GM23338 (cell line): ENCODE results near the gene BTN1A1. TPM values are rescaled to one million over a fixed set of nuclear protein-coding genes. Genes with fewer than 3 reads are reported as not detected.

Experiments
- ATAC-seq: fragments of 200-7000 bp; cut with Tn5 transposase; 3 replicates; pipeline ENCODE4 v1.9.1; 2020
- DNase-seq: peaks from one replicate; pipeline ENCODE4 v3.0.0-alpha.2; 2015; ENCODE audit warnings: low spot score
- H2AFZ ChIP-seq: fragments of 200-600 bp; sonication (generic); 2 replicates; pipeline ENCODE4 v1.8.0; 2016; ENCODE audit warnings: antibody characterized with exemption, mild to moderate bottlenecking, moderate library complexity
- H3F3A ChIP-seq: fragments of 200-600 bp; sonication (generic); replicated peaks from 2 replicates; pipeline ENCODE4 v1.8.0; 2017; ENCODE audit warnings: antibody characterized with exemption, mixed run types, low read depth
- H3K27ac ChIP-seq: fragments of 200-600 bp; sonication (generic); 2 replicates; pipeline ENCODE4 v1.6.1; 2016; ENCODE audit warnings: low read depth
- H3K27me3 ChIP-seq: fragments of 200-600 bp; sonication (generic); 2 replicates; pipeline ENCODE4 v1.8.0; 2016; ENCODE audit warnings: mild to moderate bottlenecking, mixed run types, moderate library complexity; ENCODE audit not compliant: insufficient read depth
- H3K36me3 ChIP-seq: fragments of 200-600 bp; sonication (generic); 2 replicates; pipeline ENCODE4 v1.8.0; 2016; ENCODE audit warnings: mild to moderate bottlenecking; ENCODE audit not compliant: insufficient read depth
- H3K4me1 ChIP-seq: fragments of 200-600 bp; sonication (generic); 2 replicates; pipeline ENCODE4 v1.8.0; 2016; ENCODE audit warnings: mild to moderate bottlenecking, moderate library complexity; ENCODE audit not compliant: insufficient read depth
- H3K4me2 ChIP-seq: fragments of 200-600 bp; sonication (generic); 2 replicates; pipeline ENCODE4 v1.7.1; 2017; ENCODE audit warnings: mixed run types
- H3K4me3 ChIP-seq: fragments of 200-600 bp; sonication (generic); 2 replicates; pipeline ENCODE4 v1.6.1; 2016; ENCODE audit warnings: mixed run types
- H3K79me2 ChIP-seq: fragments of 200-600 bp; sonication (generic); replicated peaks from 2 replicates; pipeline ENCODE4 v1.8.0; 2017; ENCODE audit warnings: mild to moderate bottlenecking; ENCODE audit not compliant: insufficient read depth
- H3K9me2 ChIP-seq: fragments of 200-600 bp; sonication (generic); 2 replicates; pipeline ENCODE4 v1.8.0; 2017; ENCODE audit not compliant: insufficient read depth
- H4K20me1 ChIP-seq: fragments of 200-600 bp; sonication (generic); replicated peaks from 2 replicates; pipeline ENCODE4 v1.8.0; 2017; ENCODE audit warnings: mild to moderate bottlenecking; ENCODE audit not compliant: insufficient read depth
- H3K27ac Mint-ChIP-seq: 2 replicates; pipeline ENCODE4 v1.8.0; 2020; ENCODE audit warnings: inconsistent platforms, mild to moderate bottlenecking, moderate library complexity, mixed read lengths
- H3K27me3 Mint-ChIP-seq: 3 replicates; pipeline ENCODE4 v1.8.0; 2022; ENCODE audit warnings: low read depth, mild to moderate bottlenecking, moderate library complexity, mixed read lengths, inconsistent platforms; ENCODE audit not compliant: insufficient read depth, poor library complexity
- H3K36me3 Mint-ChIP-seq: 3 replicates; pipeline ENCODE4 v1.8.0; 2021; ENCODE audit warnings: low read depth, mild to moderate bottlenecking, inconsistent platforms, moderate library complexity, mixed read lengths
- H3K4me1 Mint-ChIP-seq: 3 replicates; pipeline ENCODE4 v1.8.0; 2020; ENCODE audit warnings: mild to moderate bottlenecking, inconsistent platforms, mixed read lengths
- H3K4me3 Mint-ChIP-seq: 3 replicates; pipeline ENCODE4 v1.8.0; 2021; ENCODE audit warnings: moderate library complexity, mild to moderate bottlenecking, inconsistent platforms, mixed read lengths
- H3K9me3 Mint-ChIP-seq: 3 replicates; pipeline ENCODE4 v1.8.0; 2020; ENCODE audit warnings: moderate library complexity, mild to moderate bottlenecking, inconsistent platforms, mixed read lengths
- CREB1 ChIP-seq: fragments of 250-450 bp; sonication (Bioruptor Pico); IDR thresholded peaks from 2 replicates; pipeline ENCODE4 v1.5.0; 2020; ENCODE audit warnings: low read depth, mild to moderate bottlenecking, moderate library complexity
- JUNB ChIP-seq: IDR thresholded peaks from one replicate; pipeline ENCODE4 v1.6.1; 2016; ENCODE audit warnings: antibody characterized with exemption; ENCODE audit not compliant: unreplicated experiment
- NANOG ChIP-seq: IDR thresholded peaks from 2 replicates; pipeline ENCODE4 v1.6.1; 2016; ENCODE audit warnings: antibody characterized with exemption, borderline replicate concordance
- POLR2AphosphoS5 ChIP-seq: IDR thresholded peaks from 2 replicates; pipeline ENCODE4 v1.6.1; 2016; ENCODE audit warnings: antibody characterized with exemption, low read depth
- STAT1 ChIP-seq: IDR thresholded peaks from one replicate; pipeline ENCODE4 v1.6.1; 2016; ENCODE audit warnings: antibody characterized with exemption; ENCODE audit not compliant: unreplicated experiment
- ZNF331 ChIP-seq: fragments of 250-450 bp; sonication (Bioruptor Pico); IDR thresholded peaks from 2 replicates; pipeline ENCODE4 v1.5.0; 2020; ENCODE audit warnings: low read depth, mild to moderate bottlenecking, moderate library complexity
- polyA plus RNA-seq: library from polyadenylated mRNA; unstranded; fragments of >200 nt; fragmentation: Nextera tagmentation; extraction: Ambion mirVana; gene quantifications from 2 replicates; pipeline ENCODE4 v1.2.1, GENCODE V29; 2016
- total RNA-seq: library from RNA; depleted of rRNA; stranded (reverse); fragments of >200 nt; shearing (Covaris generic); gene quantifications from 2 replicates; pipeline ENCODE4 v1.2.3, GENCODE V29; 2014
- TF ChIP-seq, protein P1 (sequence below): fragments of 250-450 bp; sonication (Bioruptor Pico); IDR thresholded peaks from 2 replicates; pipeline ENCODE4 v1.5.0; 2020; ENCODE audit warnings: mild to moderate bottlenecking, moderate library complexity
- TF ChIP-seq, protein P2 (sequence below): IDR thresholded peaks from one replicate; pipeline ENCODE4 v1.6.1; 2018; ENCODE audit warnings: antibody characterized with exemption; ENCODE audit not compliant: unreplicated experiment

The BTN1A1 gene
- total and polyA plus RNA-seq, 2 experiments from 2014 or later = 0.13 to 0.38 TPM

DNA sequence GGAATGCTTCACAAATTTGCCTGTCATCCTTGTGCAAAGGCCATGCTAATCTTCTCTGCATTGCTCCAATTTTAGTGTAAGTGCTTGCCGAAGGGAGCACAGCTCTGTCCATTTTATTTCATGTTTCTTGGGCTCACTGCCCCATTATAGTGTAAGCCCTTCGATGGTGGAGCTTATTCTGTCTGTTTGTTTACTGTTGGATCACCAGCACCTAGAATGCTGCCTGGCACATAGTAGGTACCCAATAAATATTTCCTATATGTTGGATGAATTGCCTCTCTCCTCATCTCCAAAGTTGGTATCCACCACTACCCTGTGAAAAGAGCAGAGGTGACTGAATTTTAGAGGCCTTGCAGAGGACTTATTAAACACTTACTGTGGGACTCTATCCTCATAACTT is 19.3 kb downstream of the BTN1A1 start:
- H3K36me3 ChIP-seq = no peaks in the 10 kb centered on the region
- no peak overlapping the region for H3K27ac Mint-ChIP-seq
- H3K27me3 ChIP-seq = no peaks in the 10 kb centered on the region
- H3K27ac ChIP-seq = no peak overlapping the region
- peaks cover 17% of the 10 kb centered on the region; the same call in 1 of the 2 replicates for H3K4me1 ChIP-seq
- TF ChIP-seq JUNB (no peak), NANOG (no peak), STAT1 (no peak), ZNF331 (CRISPR knock-in tag) (no peak), CREB1 (CRISPR knock-in tag) (no peak), POLR2AphosphoS5 (no peak)
- TF ChIP-seq, protein P1, sequence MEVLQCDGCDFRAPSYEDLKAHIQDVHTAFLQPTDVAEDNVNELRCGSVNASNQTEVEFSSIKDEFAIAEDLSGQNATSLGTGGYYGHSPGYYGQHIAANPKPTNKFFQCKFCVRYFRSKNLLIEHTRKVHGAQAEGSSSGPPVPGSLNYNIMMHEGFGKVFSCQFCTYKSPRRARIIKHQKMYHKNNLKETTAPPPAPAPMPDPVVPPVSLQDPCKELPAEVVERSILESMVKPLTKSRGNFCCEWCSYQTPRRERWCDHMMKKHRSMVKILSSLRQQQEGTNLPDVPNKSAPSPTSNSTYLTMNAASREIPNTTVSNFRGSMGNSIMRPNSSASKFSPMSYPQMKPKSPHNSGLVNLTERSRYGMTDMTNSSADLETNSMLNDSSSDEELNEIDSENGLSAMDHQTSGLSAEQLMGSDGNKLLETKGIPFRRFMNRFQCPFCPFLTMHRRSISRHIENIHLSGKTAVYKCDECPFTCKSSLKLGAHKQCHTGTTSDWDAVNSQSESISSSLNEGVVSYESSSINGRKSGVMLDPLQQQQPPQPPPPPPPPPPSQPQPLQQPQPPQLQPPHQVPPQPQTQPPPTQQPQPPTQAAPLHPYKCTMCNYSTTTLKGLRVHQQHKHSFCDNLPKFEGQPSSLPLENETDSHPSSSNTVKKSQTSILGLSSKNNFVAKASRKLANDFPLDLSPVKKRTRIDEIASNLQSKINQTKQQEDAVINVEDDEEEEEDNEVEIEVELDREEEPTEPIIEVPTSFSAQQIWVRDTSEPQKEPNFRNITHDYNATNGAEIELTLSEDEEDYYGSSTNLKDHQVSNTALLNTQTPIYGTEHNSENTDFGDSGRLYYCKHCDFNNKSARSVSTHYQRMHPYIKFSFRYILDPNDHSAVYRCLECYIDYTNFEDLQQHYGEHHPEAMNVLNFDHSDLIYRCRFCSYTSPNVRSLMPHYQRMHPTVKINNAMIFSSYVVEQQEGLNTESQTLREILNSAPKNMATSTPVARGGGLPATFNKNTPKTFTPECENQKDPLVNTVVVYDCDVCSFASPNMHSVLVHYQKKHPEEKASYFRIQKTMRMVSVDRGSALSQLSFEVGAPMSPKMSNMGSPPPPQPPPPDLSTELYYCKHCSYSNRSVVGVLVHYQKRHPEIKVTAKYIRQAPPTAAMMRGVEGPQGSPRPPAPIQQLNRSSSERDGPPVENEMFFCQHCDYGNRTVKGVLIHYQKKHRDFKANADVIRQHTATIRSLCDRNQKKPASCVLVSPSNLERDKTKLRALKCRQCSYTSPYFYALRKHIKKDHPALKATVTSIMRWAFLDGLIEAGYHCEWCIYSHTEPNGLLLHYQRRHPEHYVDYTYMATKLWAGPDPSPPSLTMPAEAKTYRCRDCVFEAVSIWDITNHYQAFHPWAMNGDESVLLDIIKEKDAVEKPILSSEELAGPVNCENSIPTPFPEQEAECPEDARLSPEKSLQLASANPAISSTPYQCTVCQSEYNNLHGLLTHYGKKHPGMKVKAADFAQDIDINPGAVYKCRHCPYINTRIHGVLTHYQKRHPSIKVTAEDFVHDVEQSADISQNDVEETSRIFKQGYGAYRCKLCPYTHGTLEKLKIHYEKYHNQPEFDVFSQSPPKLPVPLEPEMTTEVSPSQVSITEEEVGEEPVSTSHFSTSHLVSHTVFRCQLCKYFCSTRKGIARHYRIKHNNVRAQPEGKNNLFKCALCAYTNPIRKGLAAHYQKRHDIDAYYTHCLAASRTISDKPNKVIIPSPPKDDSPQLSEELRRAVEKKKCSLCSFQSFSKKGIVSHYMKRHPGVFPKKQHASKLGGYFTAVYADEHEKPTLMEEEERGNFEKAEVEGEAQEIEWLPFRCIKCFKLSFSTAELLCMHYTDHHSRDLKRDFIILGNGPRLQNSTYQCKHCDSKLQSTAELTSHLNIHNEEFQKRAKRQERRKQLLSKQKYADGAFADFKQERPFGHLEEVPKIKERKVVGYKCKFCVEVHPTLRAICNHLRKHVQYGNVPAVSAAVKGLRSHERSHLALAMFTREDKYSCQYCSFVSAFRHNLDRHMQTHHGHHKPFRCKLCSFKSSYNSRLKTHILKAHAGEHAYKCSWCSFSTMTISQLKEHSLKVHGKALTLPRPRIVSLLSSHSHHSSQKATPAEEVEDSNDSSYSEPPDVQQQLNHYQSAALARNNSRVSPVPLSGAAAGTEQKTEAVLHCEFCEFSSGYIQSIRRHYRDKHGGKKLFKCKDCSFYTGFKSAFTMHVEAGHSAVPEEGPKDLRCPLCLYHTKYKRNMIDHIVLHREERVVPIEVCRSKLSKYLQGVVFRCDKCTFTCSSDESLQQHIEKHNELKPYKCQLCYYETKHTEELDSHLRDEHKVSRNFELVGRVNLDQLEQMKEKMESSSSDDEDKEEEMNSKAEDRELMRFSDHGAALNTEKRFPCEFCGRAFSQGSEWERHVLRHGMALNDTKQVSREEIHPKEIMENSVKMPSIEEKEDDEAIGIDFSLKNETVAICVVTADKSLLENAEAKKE (CRISPR knock-in tag) = no peak
- TF ChIP-seq, protein P2, sequence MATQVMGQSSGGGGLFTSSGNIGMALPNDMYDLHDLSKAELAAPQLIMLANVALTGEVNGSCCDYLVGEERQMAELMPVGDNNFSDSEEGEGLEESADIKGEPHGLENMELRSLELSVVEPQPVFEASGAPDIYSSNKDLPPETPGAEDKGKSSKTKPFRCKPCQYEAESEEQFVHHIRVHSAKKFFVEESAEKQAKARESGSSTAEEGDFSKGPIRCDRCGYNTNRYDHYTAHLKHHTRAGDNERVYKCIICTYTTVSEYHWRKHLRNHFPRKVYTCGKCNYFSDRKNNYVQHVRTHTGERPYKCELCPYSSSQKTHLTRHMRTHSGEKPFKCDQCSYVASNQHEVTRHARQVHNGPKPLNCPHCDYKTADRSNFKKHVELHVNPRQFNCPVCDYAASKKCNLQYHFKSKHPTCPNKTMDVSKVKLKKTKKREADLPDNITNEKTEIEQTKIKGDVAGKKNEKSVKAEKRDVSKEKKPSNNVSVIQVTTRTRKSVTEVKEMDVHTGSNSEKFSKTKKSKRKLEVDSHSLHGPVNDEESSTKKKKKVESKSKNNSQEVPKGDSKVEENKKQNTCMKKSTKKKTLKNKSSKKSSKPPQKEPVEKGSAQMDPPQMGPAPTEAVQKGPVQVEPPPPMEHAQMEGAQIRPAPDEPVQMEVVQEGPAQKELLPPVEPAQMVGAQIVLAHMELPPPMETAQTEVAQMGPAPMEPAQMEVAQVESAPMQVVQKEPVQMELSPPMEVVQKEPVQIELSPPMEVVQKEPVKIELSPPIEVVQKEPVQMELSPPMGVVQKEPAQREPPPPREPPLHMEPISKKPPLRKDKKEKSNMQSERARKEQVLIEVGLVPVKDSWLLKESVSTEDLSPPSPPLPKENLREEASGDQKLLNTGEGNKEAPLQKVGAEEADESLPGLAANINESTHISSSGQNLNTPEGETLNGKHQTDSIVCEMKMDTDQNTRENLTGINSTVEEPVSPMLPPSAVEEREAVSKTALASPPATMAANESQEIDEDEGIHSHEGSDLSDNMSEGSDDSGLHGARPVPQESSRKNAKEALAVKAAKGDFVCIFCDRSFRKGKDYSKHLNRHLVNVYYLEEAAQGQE = no peak
- H3K36me3 Mint-ChIP-seq = peaks cover 4% of the 10 kb centered on the region
- peaks cover 5% of the 10 kb centered on the region; the same call in 1 of the 2 replicates for H3K79me2 ChIP-seq
- no peaks in the 10 kb centered on the region for H3K9me2 ChIP-seq
- H3K27me3 Mint-ChIP-seq = peaks cover 8% of the 10 kb centered on the region
- H2AFZ ChIP-seq = no peak overlapping the region
- H4K20me1 ChIP-seq = no peaks in the 10 kb centered on the region
- H3K4me3 Mint-ChIP-seq = no peak overlapping the region
- H3F3A ChIP-seq = 0 out of 2 replicates have a peak, but pooled peaks cover 3% of the 10 kb centered on the region
- no peak overlapping the region for H3K4me3 ChIP-seq
- H3K9me3 Mint-ChIP-seq = peaks cover 4% of the 10 kb centered on the region; the same call in 2 of the 3 replicates
- no peak for DNase-seq
- ATAC-seq = no peak
- H3K4me1 Mint-ChIP-seq = peaks cover 23% of the 10 kb centered on the region
- H3K4me2 ChIP-seq = no peak overlapping the region
